KBM-7 (cell line): ENCODE results near the gene TMIGD3.

ENCODE experiments used
- DNase-seq: peaks from one replicate; pipeline ENCODE4 v3.0.0-alpha.2; 2015
- in situ Hi-C: fragments of 300-500 bp; cut with MboI; formaldehyde crosslinking; loops from 2 replicates; pipeline ENCODE4 v1.14.3; 2020; ENCODE audit warnings: low sequenced_read_pairs, low pct_unique_long_range_greater_than_20kb, mixed read lengths

Gene TMIGD3

GRCh38 chr1:111454859-111455641, 48.4 kb downstream of the TMIGD3 start:
- in situ Hi-C loops, result no loop called here
- no peak for DNase-seq

DNA sequence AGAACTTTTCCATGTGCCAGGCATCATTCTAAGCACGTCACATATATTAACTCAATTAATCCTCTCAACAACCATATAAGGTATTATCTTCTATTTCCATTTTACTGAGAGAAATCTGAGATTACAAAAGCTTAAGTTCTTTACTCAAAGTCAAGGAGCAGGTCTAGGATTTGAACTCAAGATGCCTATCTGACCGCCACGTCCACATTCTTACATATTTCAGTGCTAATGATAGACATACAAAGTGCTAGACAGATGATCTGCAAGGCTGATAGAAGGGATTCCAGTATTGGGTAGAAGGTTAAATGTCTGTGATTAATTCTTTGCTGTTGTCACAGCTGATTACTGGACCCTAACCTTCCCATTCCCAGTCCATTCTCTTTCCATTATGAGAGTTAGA, 49.7 kb downstream of the TMIGD3 start:
- in situ Hi-C loops, result no loop called here
- DNase-seq, result no peak

DNA sequence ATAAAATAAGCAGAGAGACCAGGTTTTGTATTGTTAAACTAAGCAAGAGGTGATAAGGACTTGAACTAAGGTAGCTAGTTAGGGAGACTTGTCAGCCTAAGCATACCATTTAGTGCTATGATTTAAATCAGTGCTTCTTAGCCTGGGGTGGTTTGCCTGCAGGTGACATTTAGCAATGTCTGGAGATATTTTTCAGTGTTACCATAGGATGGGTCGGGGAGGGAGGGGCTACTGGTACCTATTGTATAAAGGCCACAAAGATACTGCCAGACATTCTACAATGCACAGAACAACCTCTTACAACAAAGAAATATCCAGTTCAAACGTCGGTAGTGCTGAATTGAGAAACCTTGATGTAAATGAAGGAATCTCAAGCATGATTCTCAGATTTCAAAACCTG, 50.9 kb downstream of the TMIGD3 start:
- in situ Hi-C loops, result no loop called here
- DNase-seq, result no peak

GRCh38 chr1:111450185-111450584, 53.2 kb downstream of the TMIGD3 start:
- in situ Hi-C loops, result no loop called here

DNA sequence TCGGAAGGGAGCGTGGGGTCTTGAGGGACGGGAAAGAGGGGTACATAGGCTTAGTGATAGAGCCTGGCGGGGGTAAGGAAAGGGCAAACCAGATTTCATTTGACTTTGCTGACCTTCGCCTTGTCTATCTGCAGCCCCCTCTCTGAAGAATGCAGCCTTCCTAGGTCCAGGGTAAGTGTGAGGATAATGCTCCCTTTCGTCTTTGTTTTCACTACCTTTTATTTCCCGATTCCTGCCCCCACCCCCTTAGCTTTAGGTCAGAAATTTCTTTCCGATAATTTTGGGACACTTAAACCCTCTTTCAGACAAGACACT, 53.8 kb downstream of the TMIGD3 start:
- in situ Hi-C loops, result no loop called here
- DNase-seq, result no peak

More at GRCh38 chr1:111450185-111450584, 53.2 kb downstream of the TMIGD3 start:
- DNase-seq, result no peak

DNA sequence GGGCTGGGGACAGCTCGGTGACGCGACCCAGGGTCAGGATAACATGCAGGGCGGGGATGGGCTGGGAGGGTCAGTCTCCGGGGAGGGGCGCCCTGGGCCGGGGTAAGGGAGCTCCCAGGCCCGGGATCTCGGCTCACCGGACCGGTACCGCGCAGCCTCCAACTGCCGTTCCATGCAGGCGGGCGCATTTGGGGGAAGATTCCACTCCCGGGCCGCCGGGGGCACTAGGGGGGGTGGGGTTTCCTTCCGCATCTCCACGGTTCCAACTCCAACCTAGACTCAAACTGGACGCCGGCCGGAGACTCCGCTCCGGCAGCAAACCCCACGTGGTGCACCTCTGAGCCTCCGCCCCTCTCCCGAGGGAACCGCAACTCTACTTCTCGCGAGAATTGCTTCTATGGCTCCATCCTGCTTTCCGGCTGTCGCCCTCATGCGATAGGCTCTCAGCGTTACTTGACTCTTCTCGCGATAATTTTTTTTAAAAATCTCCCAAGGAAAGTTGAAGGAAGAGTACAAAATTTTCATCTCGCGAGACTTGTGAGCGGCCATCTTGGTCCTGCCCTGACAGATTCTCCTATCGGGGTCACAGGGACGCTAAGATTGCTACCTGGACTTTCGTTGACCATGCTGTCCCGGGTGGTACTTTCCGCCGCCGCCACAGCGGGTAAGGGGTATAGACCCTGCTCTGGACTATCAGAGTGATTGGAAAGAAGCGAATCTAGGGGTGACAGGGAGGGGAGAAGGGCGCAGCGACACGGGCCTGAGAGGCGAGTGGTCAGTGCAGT, 54.3 kb downstream of the TMIGD3 start, which contains the start of the genes ATP5PB and WDR77:
Gene ATP5PB (plus strand): TSS at position 547 of the 785 bp plus-strand sequence. CDS start 78 bp downstream, at position 625.
Gene WDR77 (minus strand): TSS at position 339 of the 785 bp plus-strand sequence. CDS start 87 bp downstream, at position 252.
- in situ Hi-C loops, result no loop called here

DNA sequence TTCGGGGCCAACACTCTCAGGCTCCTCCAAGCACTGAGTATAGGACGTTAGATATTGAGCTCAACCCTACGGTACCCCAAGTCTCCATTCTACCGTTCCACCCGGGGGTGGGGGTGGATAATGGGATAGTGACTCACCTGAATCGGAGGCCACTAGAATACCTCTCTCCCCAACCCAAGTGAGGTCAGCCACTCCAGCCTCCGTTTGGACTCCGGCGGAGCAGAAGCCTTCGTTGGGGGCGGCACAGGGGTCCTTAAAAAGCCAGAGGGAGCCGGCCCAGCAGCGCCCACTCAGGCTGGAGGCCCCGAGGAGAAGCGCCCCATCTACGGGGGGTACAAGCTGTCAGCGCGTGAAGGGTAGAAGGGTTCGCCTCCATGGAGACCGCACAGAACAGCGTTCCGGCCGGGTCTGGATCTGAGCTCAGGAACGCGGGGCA, 54.9 kb downstream of the TMIGD3 start:
- in situ Hi-C loops, result no loop called here
- no peak for DNase-seq

More for the DNA sequence above, 54.3 kb downstream of the TMIGD3 start, which contains the start of the genes ATP5PB and WDR77:
- DNase-seq, result peak; percentile 98

- in situ Hi-C loops, result no loop called here
- DNase-seq, result no peak
Observed at GRCh38 chr1:111446967-111447892, 56.2 kb downstream of the TMIGD3 start.

DNA sequence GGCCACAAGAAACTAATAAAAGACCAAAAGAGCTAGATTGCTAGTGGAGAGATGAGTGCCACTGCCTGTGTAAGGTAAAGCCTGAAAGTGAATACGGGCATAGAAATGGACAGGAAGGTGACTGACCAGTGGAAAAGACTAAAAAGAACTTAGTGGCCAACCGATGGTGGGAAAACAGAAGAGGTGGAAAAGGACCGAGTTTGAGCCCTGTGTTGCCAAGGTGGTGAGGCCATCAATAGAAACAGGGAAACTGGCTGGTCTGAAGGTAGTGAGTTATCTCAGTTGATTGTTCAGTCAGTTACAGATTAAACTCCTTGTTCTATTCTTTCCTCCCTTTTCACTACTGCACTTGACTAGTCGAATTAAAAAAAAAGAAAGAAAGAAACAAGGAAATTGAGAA, 56.9 kb downstream of the TMIGD3 start:
- in situ Hi-C loops, result no loop called here
- no peak for DNase-seq

- DNase-seq, result no peak
- in situ Hi-C loops, result no loop called here
Observed at GRCh38 chr1:111444031-111444430, 59.4 kb downstream of the TMIGD3 start.

DNA sequence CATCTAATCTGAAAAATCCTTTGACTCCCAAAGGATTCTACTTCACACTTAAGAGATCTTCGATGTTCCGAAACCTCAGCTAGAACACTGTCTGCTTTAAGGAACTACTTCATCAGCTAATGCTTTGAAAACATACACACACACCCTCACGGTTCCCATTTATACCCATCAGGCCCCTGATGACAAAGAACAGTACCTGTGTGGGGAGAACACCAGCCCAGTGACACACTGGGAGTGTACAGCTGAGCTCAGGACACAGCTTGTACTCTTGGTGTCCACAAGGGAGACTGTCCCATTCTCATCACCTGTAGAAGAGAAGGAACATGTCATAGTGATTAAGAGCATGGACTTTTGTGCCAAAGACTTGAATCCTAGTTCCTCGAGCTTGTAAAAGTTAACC, 61.0 kb downstream of the TMIGD3 start:
- in situ Hi-C loops, result no loop called here
- DNase-seq, result no peak

GRCh38 chr1:111441573-111442192, 61.8 kb downstream of the TMIGD3 start:
- in situ Hi-C loops, result no loop called here
- DNase-seq, result peak; percentile 74

DNA sequence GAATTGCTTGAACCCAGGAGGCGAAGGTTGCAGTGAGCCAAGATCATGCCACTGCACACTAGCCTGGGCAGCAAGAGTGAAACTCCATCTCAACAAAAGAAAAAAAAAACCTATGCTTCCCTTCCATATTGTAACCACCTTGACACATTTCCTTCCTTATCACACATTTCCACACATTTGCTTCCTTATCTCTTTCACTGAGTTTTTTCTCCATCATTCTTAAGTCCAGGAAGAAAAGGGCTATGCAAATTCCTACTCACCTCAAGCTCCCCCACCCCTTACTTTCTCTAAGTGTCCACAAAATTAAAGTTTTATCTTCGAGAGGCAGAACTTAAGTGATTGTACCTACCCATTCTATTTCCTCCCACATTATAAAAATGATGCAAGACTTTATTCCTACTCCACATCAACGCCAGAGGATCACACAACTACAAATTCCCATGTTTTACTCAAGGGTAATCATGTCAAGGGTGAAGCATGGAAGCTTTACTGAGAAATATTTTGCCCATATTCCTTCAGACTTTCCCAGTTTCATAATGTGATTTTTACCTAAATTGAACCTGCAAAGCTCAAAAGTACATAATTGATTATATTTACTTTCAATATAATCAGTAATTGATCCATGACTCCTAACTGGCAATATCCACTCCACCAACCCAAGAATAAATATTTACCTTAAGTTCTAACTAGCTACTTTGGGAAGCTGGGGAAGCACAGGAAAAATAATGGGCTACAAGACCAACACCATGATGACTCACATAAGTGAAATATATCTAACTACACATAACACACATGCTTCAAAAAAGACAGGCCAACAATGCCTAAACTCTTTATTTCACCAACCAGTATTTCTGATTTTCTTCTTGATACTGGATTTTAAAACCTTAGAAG, 63.7 kb downstream of the TMIGD3 start:
- no peak for DNase-seq
- in situ Hi-C loops, result no loop called here

DNA sequence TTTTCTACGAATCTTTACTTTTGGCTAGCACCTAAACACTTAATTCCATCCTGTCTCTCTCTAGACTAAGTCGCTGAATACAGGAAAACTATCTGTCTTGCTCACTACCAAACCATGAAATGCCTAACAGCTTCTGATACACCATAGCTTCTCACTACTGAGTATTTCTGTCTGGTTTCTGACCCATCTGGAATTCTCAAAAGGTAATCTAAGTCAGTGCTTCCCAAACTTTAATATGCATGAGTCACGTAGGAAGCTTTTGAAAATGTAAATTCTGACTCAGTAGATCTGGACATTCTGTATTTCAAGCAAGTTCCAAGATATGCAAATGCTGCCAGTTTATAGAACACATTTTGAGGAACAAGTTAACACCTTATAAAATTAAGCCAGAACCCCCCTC, 66.7 kb downstream of the TMIGD3 start:
- DNase-seq, result no peak

More for the DNA sequence above, 66.7 kb downstream of the TMIGD3 start:
- in situ Hi-C loops, result no loop called here
